HepG2 (cell line): Measurements from ENCODE around the gene PCYT2. TPM values are rescaled to one million over a fixed set of nuclear protein-coding genes. Genes with fewer than 3 reads are reported as not detected.

Experiments used
- ARHGAP35 ChIP-seq: sonication (generic); formaldehyde crosslinking; IDR thresholded peaks from 2 replicates; pipeline ENCODE4 v1.9.0; 2022; ENCODE audit warnings: mild to moderate bottlenecking, inconsistent platforms, moderate library complexity, missing genetic modification reagents, borderline replicate concordance
- CEBPG ChIP-seq: IDR thresholded peaks from 2 replicates; pipeline ENCODE4 v1.6.1; 2016
- ERF ChIP-seq: IDR thresholded peaks from 2 replicates; pipeline ENCODE4 v1.6.1; 2018; ENCODE audit warnings: missing biosample characterization, missing genetic modification reagents
- ETV6 ChIP-seq: sonication (generic); formaldehyde crosslinking; conservative IDR thresholded peaks from 2 replicates; pipeline ENCODE4 v1.4.0; 2020; ENCODE audit warnings: missing genetic modification reagents
- HOXA3 ChIP-seq: sonication (generic); formaldehyde crosslinking; IDR thresholded peaks from 2 replicates; pipeline ENCODE4 v1.5.0; 2020; ENCODE audit warnings: missing genetic modification reagents
- POLR2G ChIP-seq: fragments of 200-400 bp; formaldehyde crosslinking; IDR thresholded peaks from 2 replicates; pipeline ENCODE4 v1.6.1; 2018; ENCODE audit warnings: mild to moderate bottlenecking, low read depth, low read length, moderate library complexity
- THYN1 ChIP-seq: sonication (generic); formaldehyde crosslinking; IDR thresholded peaks from 2 replicates; pipeline ENCODE4 v1.8.1; 2023; ENCODE audit warnings: low read depth, mild to moderate bottlenecking, moderate library complexity, missing genetic modification reagents, borderline replicate concordance
- YY1 ChIP-seq: IDR thresholded peaks from 2 replicates; pipeline ENCODE4 v1.6.1; 2011; ENCODE audit warnings: low read length, low read depth, moderate library complexity, mild to moderate bottlenecking; ENCODE audit not compliant: insufficient read depth, insufficient replicate concordance
- ZNF121 ChIP-seq: sonication (generic); formaldehyde crosslinking; IDR thresholded peaks from 2 replicates; pipeline ENCODE4 v1.5.0; 2020; ENCODE audit warnings: mild to moderate bottlenecking, missing genetic modification reagents
- ZNF180 ChIP-seq: sonication (generic); formaldehyde crosslinking; IDR thresholded peaks from 2 replicates; pipeline ENCODE4 v1.4.0; 2020; ENCODE audit warnings: low read depth, missing genetic modification reagents, borderline replicate concordance
- ZNF292 ChIP-seq: sonication (generic); formaldehyde crosslinking; IDR thresholded peaks from 2 replicates; pipeline ENCODE4 v1.8.1; 2022; ENCODE audit warnings: mild to moderate bottlenecking, low read depth, missing genetic modification reagents, borderline replicate concordance
- ZNF33A ChIP-seq: sonication (generic); formaldehyde crosslinking; IDR thresholded peaks from 2 replicates; pipeline ENCODE4 v1.5.1; 2020; ENCODE audit warnings: missing genetic modification reagents, mild to moderate bottlenecking, moderate library complexity, borderline replicate concordance
- ZNF563 ChIP-seq: sonication (generic); formaldehyde crosslinking; IDR thresholded peaks from 2 replicates; pipeline ENCODE4 v1.8.0; 2022; ENCODE audit warnings: mild to moderate bottlenecking, moderate library complexity, missing genetic modification reagents
- ZNF639 ChIP-seq: conservative IDR thresholded peaks from 2 replicates; pipeline ENCODE4 v1.6.1; 2018; ENCODE audit warnings: missing genetic modification reagents
- ZNF672 ChIP-seq: sonication (generic); formaldehyde crosslinking; IDR thresholded peaks from 2 replicates; pipeline ENCODE4 v1.8.1; 2022; ENCODE audit warnings: missing genetic modification reagents
- ZNF780A ChIP-seq: sonication (generic); formaldehyde crosslinking; IDR thresholded peaks from 2 replicates; pipeline ENCODE4 v1.8.0; 2022; ENCODE audit warnings: mild to moderate bottlenecking, missing genetic modification reagents, moderate library complexity
- ZSCAN21 ChIP-seq: sonication (generic); formaldehyde crosslinking; IDR thresholded peaks from 2 replicates; pipeline ENCODE4 v1.8.0; 2022; ENCODE audit warnings: mild to moderate bottlenecking, missing genetic modification reagents, moderate library complexity, borderline replicate concordance
- ZSCAN30 ChIP-seq: sonication (generic); formaldehyde crosslinking; IDR thresholded peaks from 2 replicates; pipeline ENCODE4 v1.5.0; 2020; ENCODE audit warnings: mild to moderate bottlenecking, missing genetic modification reagents
- ZSCAN31 ChIP-seq: sonication (generic); formaldehyde crosslinking; IDR thresholded peaks from 2 replicates; pipeline ENCODE4 v1.5.0; 2020; ENCODE audit warnings: low read depth, mild to moderate bottlenecking, missing genetic modification reagents
- polyA plus RNA-seq, 8 experiments: library from polyadenylated mRNA; depleted of rRNA in 3 of 8; stranded (reverse) in 7 of 8; unstranded in 1 of 8; fragments of >200 nt; fragmentation: Illumina TruSeq in 4 of 8; extraction: Trizol in 4 of 8; gene quantifications; 2 replicates each; pipeline versions ENCODE4 v1.2.1 to v1.2.3, GENCODE V29; 2011 to 2016; ENCODE audit warnings: low read depth in 4 of 8, missing spikeins in 1 of 8, mixed read lengths in 1 of 8; ENCODE audit not compliant: insufficient read depth in 1 of 8
- total RNA-seq, 5 experiments: library from RNA; depleted of rRNA; stranded (reverse); fragments of >200 nt; fragmentation: Illumina TruSeq; extraction: Trizol; gene quantifications; 2 replicates each; pipeline ENCODE4 v1.2.3, GENCODE V29; 2016; ENCODE audit warnings: low read depth in 1 of 5
- TF ChIP-seq, protein P1 (sequence below): sonication (generic); formaldehyde crosslinking; IDR thresholded peaks from 2 replicates; pipeline ENCODE4 v1.4.0; 2020; ENCODE audit warnings: missing genetic modification reagents
- TF ChIP-seq, protein P2 (sequence below): sonication (generic); formaldehyde crosslinking; IDR thresholded peaks from 2 replicates; pipeline ENCODE4 v1.9.0; 2021; ENCODE audit warnings: missing genetic modification reagents, borderline replicate concordance
- TF ChIP-seq, protein P3 (sequence below): sonication (generic); formaldehyde crosslinking; IDR thresholded peaks from 2 replicates; pipeline ENCODE4 v1.4.0; 2020; ENCODE audit warnings: missing genetic modification reagents
- TF ChIP-seq, protein P4 (sequence below): sonication (generic); formaldehyde crosslinking; IDR thresholded peaks from 2 replicates; pipeline ENCODE4 v1.4.0; 2020; ENCODE audit warnings: missing genetic modification reagents

PCYT2 gene
- total and polyA plus RNA-seq, 2 of the 13 experiments (the other 11 are each of a cell fraction or from before 2014, with no cell fraction given) = 147 to 297 TPM

DNA sequence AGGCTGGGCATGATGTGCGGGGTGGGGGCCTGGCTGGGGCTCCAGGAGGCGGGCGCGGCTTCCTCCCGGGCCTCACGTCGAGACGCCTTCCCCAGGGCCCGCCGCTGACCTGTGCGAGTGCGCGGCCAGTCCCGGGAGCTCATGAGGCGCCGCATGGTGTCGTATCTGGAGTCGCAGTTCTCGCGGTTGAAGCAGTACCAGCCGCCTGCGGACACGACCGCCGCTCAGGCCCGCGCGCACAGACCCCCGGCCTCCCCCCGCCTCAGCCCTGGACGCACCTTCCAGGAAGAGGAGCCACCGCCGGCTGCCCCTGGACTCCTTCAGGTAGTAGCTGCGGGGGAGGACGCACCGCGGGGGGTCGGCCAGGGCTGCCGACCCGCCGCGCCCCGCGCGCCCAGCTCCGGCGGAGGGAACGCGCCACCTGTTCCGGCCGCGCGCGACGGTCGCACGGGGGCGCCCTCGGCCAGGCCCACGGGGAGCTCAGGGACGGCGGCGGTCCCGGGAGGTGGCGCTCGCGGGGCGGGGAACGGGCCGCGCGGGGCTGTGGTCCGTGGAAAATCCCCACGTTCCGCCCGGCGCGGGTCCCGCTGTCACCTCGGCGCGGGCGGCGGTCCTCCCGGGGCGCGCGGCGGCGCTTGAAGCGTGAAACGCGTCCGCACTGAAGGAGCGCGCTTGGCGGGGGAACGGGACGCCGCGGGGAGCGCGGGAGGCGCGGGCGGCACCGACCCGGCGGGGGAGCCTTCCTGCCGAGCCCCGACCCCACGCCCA lies 48.3 kb upstream of the PCYT2 start (continued):
- TF ChIP-seq ZNF180 (CRISPR knock-in tag) (no peak), ZSCAN30 (CRISPR knock-in tag) (no peak), ERF (CRISPR knock-in tag) (no peak; the same call in none of the 2 replicates), ZNF563 (peak; percentile 72; the same call in 1 of the 2 replicates), CEBPG (CRISPR knock-in tag) (no peak), ARHGAP35 (CRISPR knock-in tag) (0 out of 2 replicates have a peak, but pooled peaks have one; percentile 50), ZNF33A (CRISPR knock-in tag) (no peak), ZSCAN31 (peak; percentile 45; the same call in 1 of the 2 replicates), THYN1 (CRISPR knock-in tag) (0 out of 2 replicates have a peak, but pooled peaks have one; percentile 61), ZNF292 (CRISPR knock-in tag) (no peak), ZNF672 (CRISPR knock-in tag) (peak; percentile 23; the same call in 1 of the 2 replicates), ZNF121 (CRISPR knock-in tag) (no peak), HOXA3 (CRISPR knock-in tag) (peak; percentile 88), ZNF780A (CRISPR knock-in tag) (no peak), POLR2G (no peak; the same call in 1 of the 2 replicates), ZNF639 (CRISPR knock-in tag) (no peak), YY1 (peak; percentile 82), ZSCAN21 (CRISPR knock-in tag) (peak; percentile 86), ETV6 (CRISPR knock-in tag) (no peak)
- TF ChIP-seq, protein P1, sequence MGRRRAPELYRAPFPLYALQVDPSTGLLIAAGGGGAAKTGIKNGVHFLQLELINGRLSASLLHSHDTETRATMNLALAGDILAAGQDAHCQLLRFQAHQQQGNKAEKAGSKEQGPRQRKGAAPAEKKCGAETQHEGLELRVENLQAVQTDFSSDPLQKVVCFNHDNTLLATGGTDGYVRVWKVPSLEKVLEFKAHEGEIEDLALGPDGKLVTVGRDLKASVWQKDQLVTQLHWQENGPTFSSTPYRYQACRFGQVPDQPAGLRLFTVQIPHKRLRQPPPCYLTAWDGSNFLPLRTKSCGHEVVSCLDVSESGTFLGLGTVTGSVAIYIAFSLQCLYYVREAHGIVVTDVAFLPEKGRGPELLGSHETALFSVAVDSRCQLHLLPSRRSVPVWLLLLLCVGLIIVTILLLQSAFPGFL (CRISPR knock-in tag) = no peak
- TF ChIP-seq, protein P2, sequence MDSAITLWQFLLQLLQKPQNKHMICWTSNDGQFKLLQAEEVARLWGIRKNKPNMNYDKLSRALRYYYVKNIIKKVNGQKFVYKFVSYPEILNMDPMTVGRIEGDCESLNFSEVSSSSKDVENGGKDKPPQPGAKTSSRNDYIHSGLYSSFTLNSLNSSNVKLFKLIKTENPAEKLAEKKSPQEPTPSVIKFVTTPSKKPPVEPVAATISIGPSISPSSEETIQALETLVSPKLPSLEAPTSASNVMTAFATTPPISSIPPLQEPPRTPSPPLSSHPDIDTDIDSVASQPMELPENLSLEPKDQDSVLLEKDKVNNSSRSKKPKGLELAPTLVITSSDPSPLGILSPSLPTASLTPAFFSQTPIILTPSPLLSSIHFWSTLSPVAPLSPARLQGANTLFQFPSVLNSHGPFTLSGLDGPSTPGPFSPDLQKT (CRISPR knock-in tag) = no peak
- TF ChIP-seq, protein P3, sequence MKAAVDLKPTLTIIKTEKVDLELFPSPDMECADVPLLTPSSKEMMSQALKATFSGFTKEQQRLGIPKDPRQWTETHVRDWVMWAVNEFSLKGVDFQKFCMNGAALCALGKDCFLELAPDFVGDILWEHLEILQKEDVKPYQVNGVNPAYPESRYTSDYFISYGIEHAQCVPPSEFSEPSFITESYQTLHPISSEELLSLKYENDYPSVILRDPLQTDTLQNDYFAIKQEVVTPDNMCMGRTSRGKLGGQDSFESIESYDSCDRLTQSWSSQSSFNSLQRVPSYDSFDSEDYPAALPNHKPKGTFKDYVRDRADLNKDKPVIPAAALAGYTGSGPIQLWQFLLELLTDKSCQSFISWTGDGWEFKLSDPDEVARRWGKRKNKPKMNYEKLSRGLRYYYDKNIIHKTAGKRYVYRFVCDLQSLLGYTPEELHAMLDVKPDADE (CRISPR knock-in tag) = no peak
- TF ChIP-seq, protein P4, sequence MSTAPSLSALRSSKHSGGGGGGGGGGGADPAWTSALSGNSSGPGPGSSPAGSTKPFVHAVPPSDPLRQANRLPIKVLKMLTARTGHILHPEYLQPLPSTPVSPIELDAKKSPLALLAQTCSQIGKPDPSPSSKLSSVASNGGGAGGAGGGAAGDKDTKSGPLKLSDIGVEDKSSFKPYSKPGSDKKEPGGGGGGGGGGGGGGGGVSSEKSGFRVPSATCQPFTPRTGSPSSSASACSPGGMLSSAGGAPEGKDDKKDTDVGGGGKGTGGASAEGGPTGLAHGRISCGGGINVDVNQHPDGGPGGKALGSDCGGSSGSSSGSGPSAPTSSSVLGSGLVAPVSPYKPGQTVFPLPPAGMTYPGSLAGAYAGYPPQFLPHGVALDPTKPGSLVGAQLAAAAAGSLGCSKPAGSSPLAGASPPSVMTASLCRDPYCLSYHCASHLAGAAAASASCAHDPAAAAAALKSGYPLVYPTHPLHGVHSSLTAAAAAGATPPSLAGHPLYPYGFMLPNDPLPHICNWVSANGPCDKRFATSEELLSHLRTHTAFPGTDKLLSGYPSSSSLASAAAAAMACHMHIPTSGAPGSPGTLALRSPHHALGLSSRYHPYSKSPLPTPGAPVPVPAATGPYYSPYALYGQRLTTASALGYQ (CRISPR knock-in tag) = peak; percentile 23
